GM18526 (cell line): Measurements from ENCODE around the gene KIF26B.

ENCODE experiments used
- POLR2A ChIP-seq: IDR thresholded peaks from 3 replicates; pipeline ENCODE4 v1.6.1; 2011; ENCODE audit not compliant: insufficient read length; ENCODE audit errors: extremely low read depth

Gene KIF26B

DNA sequence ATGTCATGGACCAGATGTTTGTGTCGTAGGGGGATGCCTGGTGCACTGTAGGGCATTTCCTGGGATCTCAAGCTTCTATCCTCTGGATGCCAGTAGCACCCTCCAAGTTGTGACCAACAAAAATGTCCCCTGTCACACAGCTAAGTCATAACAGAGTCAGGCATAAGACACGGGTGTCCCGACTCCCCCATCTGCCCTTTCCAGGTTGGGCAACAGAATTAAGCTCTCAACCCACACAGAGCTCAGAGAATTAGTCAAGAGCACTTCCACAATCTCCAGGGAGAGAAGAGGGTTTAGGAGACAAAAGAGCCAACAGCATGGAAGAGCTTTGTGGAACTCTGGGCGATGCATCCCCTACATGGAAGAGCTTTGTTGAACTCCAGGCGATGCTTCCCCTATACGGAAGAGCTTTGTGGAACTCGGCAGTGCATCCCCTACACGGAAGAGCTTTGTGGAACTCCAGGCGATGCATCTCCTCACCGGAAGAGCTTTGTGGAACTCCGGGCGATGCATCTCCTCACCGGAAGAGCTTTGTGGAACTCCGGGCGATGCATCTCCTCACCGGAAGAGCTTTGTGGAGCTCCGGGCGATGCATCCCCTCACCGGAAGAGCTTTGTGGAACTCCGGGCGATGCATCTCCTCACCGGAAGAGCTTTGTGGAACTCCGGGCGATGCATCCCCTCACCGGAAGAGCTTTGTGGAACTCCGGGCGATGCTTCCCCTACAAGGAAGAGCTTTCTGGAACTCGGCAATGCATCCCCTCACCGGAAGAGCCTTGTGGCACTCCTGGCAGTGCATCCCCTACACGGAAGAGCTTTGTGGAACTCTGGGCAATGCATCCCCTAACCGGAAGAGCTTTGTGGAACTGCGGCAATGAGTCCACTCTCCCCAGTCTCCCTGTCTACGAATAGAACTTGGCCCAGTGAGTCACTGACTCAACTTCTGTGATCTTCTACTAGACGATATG lies 422.7 kb downstream of the KIF26B start:
- TF ChIP-seq POLR2A, result no peak

DNA sequence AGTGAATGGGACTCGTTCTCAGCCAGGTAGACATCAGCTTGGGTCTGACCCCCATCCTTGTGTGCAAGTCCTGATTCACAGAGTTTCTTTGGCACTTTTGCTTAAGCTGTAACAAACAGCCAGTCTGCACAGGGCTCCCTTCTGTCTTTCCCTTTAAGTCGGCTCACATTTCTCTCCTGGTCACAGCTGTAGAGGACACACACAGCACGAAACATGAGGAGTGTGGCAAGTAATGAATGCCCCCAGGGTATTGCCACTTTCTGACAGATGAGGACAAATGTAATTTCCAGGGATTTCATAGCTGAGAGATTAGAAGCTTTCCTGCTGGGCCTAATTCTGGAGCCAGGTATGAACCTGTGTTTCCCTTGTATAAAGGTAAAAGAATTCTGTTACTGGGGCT lies 423.5 kb downstream of the KIF26B start:
- no peak for TF ChIP-seq POLR2A

- no peak for TF ChIP-seq POLR2A
These were observed 424.0 kb downstream of the KIF26B start for GRCh38 chr1:245578771-245579170.

DNA sequence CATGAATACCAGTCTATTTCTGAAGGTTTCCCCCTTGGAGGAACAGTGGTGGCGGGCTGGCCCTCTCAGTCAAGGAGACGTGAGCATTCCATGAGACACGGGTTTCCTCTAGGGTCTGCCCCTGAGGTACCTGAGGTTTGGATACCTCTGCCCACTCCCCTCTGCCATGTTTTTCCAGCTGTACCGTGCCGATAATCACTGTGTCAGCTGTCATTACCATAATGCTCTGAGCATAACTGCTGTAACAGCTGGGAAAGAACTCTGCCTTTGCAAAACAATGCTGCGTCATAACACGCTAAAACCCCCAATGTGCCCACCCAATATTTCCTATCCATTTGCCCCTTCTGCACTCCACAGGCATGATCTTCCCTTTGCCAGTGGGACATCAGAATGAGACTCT lies 425.1 kb downstream of the KIF26B start:
- TF ChIP-seq POLR2A, result no peak

- no peak for TF ChIP-seq POLR2A
These were observed 425.9 kb downstream of the KIF26B start for GRCh38 chr1:245580651-245581050.

- no peak for TF ChIP-seq POLR2A
These were observed 427.2 kb downstream of the KIF26B start for GRCh38 chr1:245582026-245582425.

DNA sequence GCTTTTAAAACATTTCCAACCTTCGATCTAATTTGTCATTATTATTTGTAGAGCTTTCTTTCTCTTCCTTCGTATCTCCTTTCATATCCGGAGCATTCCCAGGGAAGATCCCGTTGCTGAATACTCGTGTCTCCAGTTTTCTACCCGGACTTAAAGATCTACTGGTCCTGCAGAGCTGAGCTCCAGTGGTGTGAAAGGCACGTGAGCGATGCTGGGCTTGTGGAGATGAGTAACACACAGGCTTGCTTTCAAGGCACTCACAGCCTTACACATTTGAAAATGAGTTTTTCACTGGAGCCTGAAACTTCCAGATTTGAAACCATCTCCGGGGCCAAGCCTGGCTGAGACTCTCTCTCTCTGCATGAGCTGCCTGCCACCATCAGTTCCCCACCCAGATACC lies 428.3 kb downstream of the KIF26B start:
- no peak for TF ChIP-seq POLR2A

GRCh38 chr1:245583575-245584330 lies 429.0 kb downstream of the KIF26B start:
- no peak for TF ChIP-seq POLR2A

- TF ChIP-seq POLR2A, result no peak
These were observed 430.6 kb downstream of the KIF26B start for GRCh38 chr1:245585252-245585959.

DNA sequence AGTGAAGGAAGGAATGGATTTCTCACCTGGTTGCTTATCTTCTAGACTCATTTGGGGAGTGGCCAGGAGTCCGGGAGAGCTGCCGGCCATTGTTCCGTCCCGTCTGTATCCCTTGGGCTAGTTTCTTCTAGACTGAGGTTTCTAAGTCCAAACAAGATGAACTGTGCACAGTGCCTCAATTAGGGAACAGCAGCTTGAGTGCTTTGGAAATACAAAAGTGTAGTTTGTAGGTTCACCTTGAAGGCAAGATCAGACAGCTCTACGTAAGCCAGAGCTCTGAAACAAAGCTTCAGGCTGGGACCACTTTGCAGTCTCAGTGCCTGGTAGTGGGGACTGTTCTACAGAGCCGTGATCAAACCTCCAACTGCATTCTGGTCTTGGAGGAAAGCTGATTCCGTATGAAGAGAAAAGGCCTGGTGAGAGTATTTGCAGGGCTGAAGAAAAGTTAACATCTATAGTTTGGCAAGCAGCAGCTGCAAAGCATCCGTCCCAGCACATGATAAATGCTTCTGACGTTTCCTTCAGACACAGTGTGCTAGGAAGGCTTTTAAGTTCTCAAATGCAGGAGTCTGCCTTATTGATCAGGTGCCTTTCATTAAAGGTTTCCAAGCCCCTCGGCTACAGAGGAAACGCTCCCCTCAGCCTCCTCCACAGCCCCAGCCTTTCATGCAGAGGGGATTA lies 432.8 kb downstream of the KIF26B start:
- TF ChIP-seq POLR2A, result no peak

GRCh38 chr1:245588116-245588639 lies 433.4 kb downstream of the KIF26B start:
- no peak for TF ChIP-seq POLR2A

- TF ChIP-seq POLR2A, result no peak
These were observed 434.5 kb downstream of the KIF26B start for GRCh38 chr1:245589316-245589715.

DNA sequence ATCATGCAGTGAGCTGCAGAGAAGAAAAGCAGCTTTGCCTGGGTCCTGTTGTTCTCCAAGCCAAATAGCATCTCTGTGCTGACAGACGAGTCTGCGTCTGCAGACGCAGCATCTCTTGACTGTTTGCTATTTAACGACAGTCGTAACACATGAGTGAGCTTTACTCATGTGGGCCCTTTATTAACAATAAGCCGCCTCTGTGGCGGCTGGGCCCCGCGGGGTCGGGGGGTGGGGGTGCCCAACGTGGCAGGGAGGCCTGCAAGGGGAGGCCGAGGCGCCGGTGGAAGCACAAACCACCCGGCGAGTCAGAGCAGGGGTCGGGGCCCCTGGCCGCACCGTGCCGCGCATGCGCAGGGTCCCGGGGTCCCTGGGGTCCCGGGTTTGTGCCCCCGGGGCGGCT lies 435.1 kb downstream of the KIF26B start:
- no peak for TF ChIP-seq POLR2A

DNA sequence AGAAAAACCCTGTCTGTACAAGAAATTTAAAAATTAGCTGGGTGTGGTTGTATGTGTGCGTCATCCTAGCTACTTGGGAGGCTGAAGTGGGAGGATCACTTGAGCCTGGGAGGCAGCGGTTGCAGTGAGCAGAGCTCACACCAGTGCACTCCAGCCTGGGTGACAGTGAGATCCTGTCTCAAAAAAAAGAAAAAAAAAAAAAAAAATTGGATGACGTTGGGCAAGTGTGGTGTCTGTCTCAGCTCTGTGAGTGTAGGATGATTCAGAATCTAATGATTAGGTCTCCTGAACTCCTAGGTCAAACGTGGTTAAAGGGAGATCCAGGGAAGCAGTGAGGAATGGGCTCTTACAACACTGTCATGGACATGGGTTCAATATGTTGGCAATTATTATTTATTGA lies 435.9 kb downstream of the KIF26B start:
- no peak for TF ChIP-seq POLR2A
